Effector memory CD4-positive, alpha-beta T cell (primary cell): Measurements from ENCODE around the gene LBH.

Experiments
- DNase-seq, 3 donors: peaks; one replicate each; pipeline ENCODE4 v3.0.0-alpha.2; 2020
- H3K27ac ChIP-seq: 2 replicates; pipeline ENCODE4 v1.7.0; 2013; ENCODE audit warnings: mild to moderate bottlenecking, low read length, moderate library complexity; ENCODE audit not compliant: insufficient read depth, poor library complexity, severe bottlenecking
- H3K27me3 ChIP-seq: replicated peaks from 2 replicates; pipeline ENCODE4 v1.7.0; 2013; ENCODE audit warnings: mild to moderate bottlenecking, low read length; ENCODE audit not compliant: insufficient read depth, control insufficient read depth, poor library complexity, severe bottlenecking
- H3K36me3 ChIP-seq: 2 replicates; pipeline ENCODE4 v1.7.0; 2013; ENCODE audit warnings: mild to moderate bottlenecking, low read length, moderate library complexity; ENCODE audit not compliant: control insufficient read depth, insufficient read depth
- H3K4me1 ChIP-seq: 2 replicates; pipeline ENCODE4 v1.7.0; 2013; ENCODE audit warnings: low read length, mild to moderate bottlenecking; ENCODE audit not compliant: control insufficient read depth, insufficient read depth, poor library complexity, severe bottlenecking
- H3K4me3 ChIP-seq: 2 replicates; pipeline ENCODE4 v1.7.0; 2013; ENCODE audit warnings: low read length, low read depth, mild to moderate bottlenecking; ENCODE audit not compliant: insufficient read depth, poor library complexity, severe bottlenecking
- H3K9me3 ChIP-seq: 2 replicates; pipeline ENCODE4 v1.7.0; 2013; ENCODE audit warnings: mild to moderate bottlenecking, low read length, moderate library complexity; ENCODE audit not compliant: control insufficient read depth

LBH gene

GRCh38 chr2:30223413-30223874 lies 7.9 kb upstream of the LBH start:
- H3K36me3 ChIP-seq = no peaks in the 10 kb centered on the region
- H3K27me3 ChIP-seq = no peaks in the 10 kb centered on the region
- H3K4me3 ChIP-seq = no peak overlapping the region
- H3K4me1 ChIP-seq = peaks cover 46% of the 10 kb centered on the region
- DNase-seq = no peak
- H3K27ac ChIP-seq = peak overlapping the region; percentile 89
- H3K9me3 ChIP-seq = no peaks in the 10 kb centered on the region

GRCh38 chr2:30224151-30224550 lies 7.2 kb upstream of the LBH start:
- no peaks in the 10 kb centered on the region for H3K9me3 ChIP-seq
- peak overlapping the region; percentile 89 for H3K27ac ChIP-seq
- H3K27me3 ChIP-seq = no peaks in the 10 kb centered on the region
- H3K4me1 ChIP-seq = peaks cover 46% of the 10 kb centered on the region
- H3K4me3 ChIP-seq = no peak overlapping the region
- no peaks in the 10 kb centered on the region for H3K36me3 ChIP-seq
- no peak for DNase-seq

- Histone ChIP-seq H3K4me1 (peaks cover 49% of the 10 kb centered on the region), H3K4me3 (peak overlapping the region; percentile 67), H3K27ac (peak overlapping the region; percentile 89), H3K27me3 (no peaks in the 10 kb centered on the region), H3K36me3 (no peaks in the 10 kb centered on the region), H3K9me3 (no peaks in the 10 kb centered on the region)
- peak in 1 of 3 donors; percentile 34 for DNase-seq
These were observed 6.1 kb upstream of the LBH start for GRCh38 chr2:30225131-30225762.

GRCh38 chr2:30226144-30227032 lies 4.9 kb upstream of the LBH start:
- DNase-seq = no peak
- Histone ChIP-seq H3K9me3 (no peaks in the 10 kb centered on the region), H3K4me1 (peaks cover 51% of the 10 kb centered on the region), H3K27me3 (no peaks in the 10 kb centered on the region), H3K27ac (peak overlapping the region; percentile 89), H3K36me3 (no peaks in the 10 kb centered on the region), H3K4me3 (peak overlapping the region; percentile 67)

- no peak for DNase-seq
- H3K4me1 ChIP-seq = peaks cover 42% of the 10 kb centered on the region
- H3K27me3 ChIP-seq = no peaks in the 10 kb centered on the region
- no peak overlapping the region for H3K27ac ChIP-seq
- H3K36me3 ChIP-seq = no peaks in the 10 kb centered on the region
- H3K9me3 ChIP-seq = no peaks in the 10 kb centered on the region
- H3K4me3 ChIP-seq = no peak overlapping the region
These were observed 1.7 kb upstream of the LBH start for GRCh38 chr2:30229596-30229995.

GRCh38 chr2:30230497-30231211 lies 680 bp upstream of the LBH start:
- Histone ChIP-seq H3K36me3 (no peaks in the 10 kb centered on the region), H3K27me3 (no peaks in the 10 kb centered on the region), H3K4me3 (peak overlapping the region; percentile 94), H3K9me3 (no peaks in the 10 kb centered on the region), H3K4me1 (peaks cover 47% of the 10 kb centered on the region), H3K27ac (peak overlapping the region; percentile 93)
- no peak for DNase-seq

- peak; percentile 76 to 79 (median 78) for DNase-seq
- H3K9me3 ChIP-seq = no peaks in the 10 kb centered on the region
- no peaks in the 10 kb centered on the region for H3K27me3 ChIP-seq
- peaks cover 11% of the 10 kb centered on the region for H3K36me3 ChIP-seq
- peaks cover 49% of the 10 kb centered on the region for H3K4me1 ChIP-seq
- H3K4me3 ChIP-seq = peak overlapping the region; percentile 94
- peak overlapping the region; percentile 93 for H3K27ac ChIP-seq
These were observed 864 bp downstream of the LBH start for GRCh38 chr2:30231996-30232800.

- peaks cover 13% of the 10 kb centered on the region for H3K36me3 ChIP-seq
- no peaks in the 10 kb centered on the region for H3K27me3 ChIP-seq
- H3K9me3 ChIP-seq = no peaks in the 10 kb centered on the region
- H3K27ac ChIP-seq = peak overlapping the region; percentile 93
- peak overlapping the region; percentile 94 for H3K4me3 ChIP-seq
- no peak for DNase-seq
- H3K4me1 ChIP-seq = peaks cover 53% of the 10 kb centered on the region
These were observed 1.4 kb downstream of the LBH start for GRCh38 chr2:30232801-30233130.

GRCh38 chr2:30233271-30234009 lies 2.1 kb downstream of the LBH start:
- Histone ChIP-seq H3K9me3 (no peaks in the 10 kb centered on the region), H3K4me3 (peak overlapping the region; percentile 94), H3K27me3 (no peaks in the 10 kb centered on the region), H3K27ac (peak overlapping the region; percentile 93), H3K36me3 (peaks cover 16% of the 10 kb centered on the region), H3K4me1 (peaks cover 60% of the 10 kb centered on the region)
- no peak for DNase-seq
